SU-DHL-6 (cell line): Measurements from ENCODE around the gene ARMC8.

Experiments used
- H2AFZ ChIP-seq: fragments of 200-600 bp; sonication (generic); 2 replicates; pipeline ENCODE4 v1.6.1; 2014; ENCODE audit warnings: low read depth, mild to moderate bottlenecking, moderate library complexity, mixed read lengths, antibody characterized with exemption, low read length; ENCODE audit not compliant: severe bottlenecking
- H3F3A ChIP-seq: fragments of 200-600 bp; shearing (Covaris generic); 2 replicates; pipeline ENCODE4 v1.6.0; 2016; ENCODE audit warnings: antibody characterized with exemption, mild to moderate bottlenecking; ENCODE audit not compliant: insufficient read depth
- H3K27ac ChIP-seq: fragments of 200-600 bp; sonication (generic); 2 replicates; pipeline ENCODE4 v1.5.1; 2016; ENCODE audit warnings: low read depth, mild to moderate bottlenecking, low read length, moderate library complexity, mixed read lengths
- H3K27me3 ChIP-seq: fragments of 200-600 bp; sonication (generic), shearing (Covaris generic); 2 replicates; pipeline ENCODE4 v1.6.0; 2014; ENCODE audit warnings: mild to moderate bottlenecking, low read length
- H3K36me3 ChIP-seq: fragments of 200-600 bp; sonication (generic); 2 replicates; pipeline ENCODE4 v1.6.1; 2014; ENCODE audit warnings: mild to moderate bottlenecking, low read length, mixed read lengths
- H3K4me2 ChIP-seq: fragments of 300-600, 200-600 bp; shearing (Covaris generic), sonication (generic); 2 replicates; pipeline ENCODE4 v1.6.0; 2014; ENCODE audit warnings: low read length, low read depth, mild to moderate bottlenecking; ENCODE audit not compliant: poor library complexity, severe bottlenecking
- H3K4me3 ChIP-seq: fragments of 200-600 bp; sonication (generic); 2 replicates; pipeline ENCODE4 v1.5.1; 2014; ENCODE audit warnings: antibody characterized with exemption, low read length, mild to moderate bottlenecking, mixed read lengths; ENCODE audit not compliant: insufficient read depth, poor library complexity, severe bottlenecking
- H3K79me2 ChIP-seq: fragments of 200-600 bp; sonication (generic); 2 replicates; pipeline ENCODE4 v1.6.1; 2014; ENCODE audit warnings: mild to moderate bottlenecking, low read length, moderate library complexity; ENCODE audit not compliant: insufficient read depth
- H3K9ac ChIP-seq: fragments of 200-600 bp; sonication (generic); 2 replicates; pipeline ENCODE4 v1.7.0; 2014; ENCODE audit warnings: mild to moderate bottlenecking, low read length
- H3K9me2 ChIP-seq: fragments of 200-600 bp; sonication (generic); replicated peaks from 2 replicates; pipeline ENCODE4 v1.6.1; 2014; ENCODE audit warnings: low read length; ENCODE audit not compliant: insufficient read depth
- H3K9me3 ChIP-seq: fragments of 200-600 bp; sonication (generic); 2 replicates; pipeline ENCODE4 v1.6.1; 2014; ENCODE audit warnings: low read length, mixed read lengths; ENCODE audit not compliant: insufficient read depth
- H4K20me1 ChIP-seq: fragments of 200-600 bp; sonication (generic); 2 replicates; pipeline ENCODE4 v1.6.1; 2014; ENCODE audit warnings: low read depth, mild to moderate bottlenecking, antibody characterized with exemption, low read length, moderate library complexity, mixed read lengths
- CTCF ChIP-seq: fragments of 200-600 bp; sonication (generic); IDR thresholded peaks from one replicate; pipeline ENCODE4 v1.5.1; 2017; ENCODE audit warnings: antibody characterized with exemption, mild to moderate bottlenecking, low read length, moderate library complexity; ENCODE audit not compliant: insufficient read depth, poor library complexity, severe bottlenecking
- EZH2phosphoT487 ChIP-seq: fragments of 200-600 bp; sonication (generic), shearing (Covaris generic); conservative IDR thresholded peaks from 2 replicates; pipeline ENCODE4 v1.6.1; 2018; ENCODE audit warnings: mild to moderate bottlenecking, antibody characterized with exemption, low read length, moderate library complexity, mixed read lengths

Gene ARMC8

DNA sequence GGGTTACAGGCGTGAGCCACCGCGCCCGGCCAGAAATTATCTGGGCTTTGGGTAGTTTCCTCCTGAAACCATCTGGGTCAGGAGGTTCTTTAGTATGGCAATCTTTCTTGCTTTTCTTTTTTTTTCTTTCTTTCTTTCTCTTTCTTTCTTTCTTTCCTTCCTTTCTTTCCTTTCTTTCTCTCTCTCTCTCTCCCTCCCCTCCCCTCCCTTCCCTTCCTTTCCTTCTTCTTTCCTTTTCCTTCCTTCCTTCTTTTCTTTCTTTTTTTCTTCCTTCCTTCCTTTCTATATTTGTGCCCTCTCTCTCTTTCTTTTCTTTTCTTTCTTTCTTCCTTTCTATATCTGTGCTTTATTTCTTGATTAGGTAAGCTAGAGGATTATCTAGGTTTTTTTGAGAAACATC, 29.4 kb upstream of the ARMC8 start:
- no peaks in the 10 kb centered on the region for H3K9me2 ChIP-seq

GRCh38 chr3:138165061-138165460, 22.0 kb upstream of the ARMC8 start:
- H3K9me3 ChIP-seq: no peaks in the 10 kb centered on the region
- H3K27ac ChIP-seq: no peak overlapping the region
- H2AFZ ChIP-seq: no peak overlapping the region
- H3K4me2 ChIP-seq: no peak overlapping the region
- no peaks in the 10 kb centered on the region for H3F3A ChIP-seq
- no peaks in the 10 kb centered on the region for H3K27me3 ChIP-seq
- H3K9ac ChIP-seq: no peak overlapping the region
- H4K20me1 ChIP-seq: no peaks in the 10 kb centered on the region
- H3K4me3 ChIP-seq: no peak overlapping the region
- TF ChIP-seq CTCF: no peak
- no peak for TF ChIP-seq EZH2phosphoT487
- peaks cover 2% of the 10 kb centered on the region; the same call in 1 of the 2 replicates for H3K79me2 ChIP-seq
- peaks cover 28% of the 10 kb centered on the region for H3K36me3 ChIP-seq
- H3K9me2 ChIP-seq: no peaks in the 10 kb centered on the region

More for the DNA sequence above, 29.4 kb upstream of the ARMC8 start:
- H3F3A ChIP-seq: no peaks in the 10 kb centered on the region
- no peak overlapping the region for H3K4me3 ChIP-seq
- no peaks in the 10 kb centered on the region for H3K79me2 ChIP-seq
- H2AFZ ChIP-seq: no peak overlapping the region
- no peak overlapping the region for H3K27ac ChIP-seq
- H3K4me2 ChIP-seq: no peak overlapping the region
- no peak overlapping the region for H3K9ac ChIP-seq
- H4K20me1 ChIP-seq: no peaks in the 10 kb centered on the region
- no peaks in the 10 kb centered on the region for H3K27me3 ChIP-seq
- peaks cover 10% of the 10 kb centered on the region; the same call in 1 of the 2 replicates for H3K36me3 ChIP-seq
- no peak for TF ChIP-seq CTCF
- TF ChIP-seq EZH2phosphoT487: no peak
- no peaks in the 10 kb centered on the region for H3K9me3 ChIP-seq

GRCh38 chr3:138172625-138173024, 14.5 kb upstream of the ARMC8 start:
- Histone ChIP-seq H3K9me2 (no peaks in the 10 kb centered on the region), H3K27ac (no peak overlapping the region), H3K4me3 (no peak overlapping the region), H4K20me1 (no peaks in the 10 kb centered on the region), H2AFZ (no peak overlapping the region), H3K79me2 (peaks cover 33% of the 10 kb centered on the region), H3K9me3 (no peaks in the 10 kb centered on the region), H3K4me2 (peak overlapping the region; percentile 93), H3K27me3 (no peaks in the 10 kb centered on the region), H3K9ac (no peak overlapping the region), H3K36me3 (peaks cover 14% of the 10 kb centered on the region), H3F3A (peaks cover 18% of the 10 kb centered on the region)
- TF ChIP-seq CTCF: no peak
